Kasumi-1 (cell line): ENCODE measurements around the gene LRRC51.

ENCODE experiments used
- DNase-seq, 2 experiments: peaks; one replicate each; lab custom pipeline; 2025; lab: John Stamatoyannopoulos, UW

LRRC51 gene

DNA sequence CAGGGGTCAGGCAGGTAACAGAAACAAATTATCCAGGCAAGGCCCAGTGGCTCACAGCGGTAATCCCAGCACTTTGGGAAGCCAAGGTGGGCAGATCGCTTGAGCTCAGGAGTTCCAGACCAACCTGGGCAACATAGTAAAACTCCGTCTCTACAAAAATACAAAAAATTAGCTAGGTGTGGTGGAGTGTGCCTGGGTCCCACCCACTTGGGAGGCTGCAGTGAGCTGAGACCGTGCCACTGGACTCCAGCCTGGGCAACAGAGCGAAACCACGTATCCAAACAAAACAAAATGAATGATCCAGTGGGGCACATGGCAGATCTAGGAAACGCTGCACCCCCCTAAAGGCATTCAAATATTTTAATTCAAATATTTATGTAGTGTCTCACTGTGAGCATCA lies 10.2 kb upstream of the LRRC51 start:
- no peak for DNase-seq

DNA sequence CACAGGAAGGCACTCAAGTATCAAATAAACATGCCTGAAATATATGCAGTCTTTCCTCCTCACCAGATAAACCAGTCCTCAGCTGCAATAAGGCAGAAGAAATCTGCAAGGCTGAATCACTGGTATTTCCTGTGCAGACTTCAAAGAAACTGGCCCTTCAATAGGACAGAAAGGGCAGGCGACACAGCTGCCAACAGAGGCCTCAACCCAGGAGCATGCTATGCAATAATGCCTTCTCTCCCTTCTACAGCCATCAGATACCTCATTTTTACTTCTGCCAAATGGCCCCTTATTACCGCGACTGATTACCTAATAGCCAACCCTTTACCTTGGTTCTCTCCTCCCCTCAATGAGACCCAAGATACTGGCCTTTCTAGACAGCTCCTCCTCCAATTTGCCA lies 8.3 kb upstream of the LRRC51 start:
- DNase-seq = no peak

DNA sequence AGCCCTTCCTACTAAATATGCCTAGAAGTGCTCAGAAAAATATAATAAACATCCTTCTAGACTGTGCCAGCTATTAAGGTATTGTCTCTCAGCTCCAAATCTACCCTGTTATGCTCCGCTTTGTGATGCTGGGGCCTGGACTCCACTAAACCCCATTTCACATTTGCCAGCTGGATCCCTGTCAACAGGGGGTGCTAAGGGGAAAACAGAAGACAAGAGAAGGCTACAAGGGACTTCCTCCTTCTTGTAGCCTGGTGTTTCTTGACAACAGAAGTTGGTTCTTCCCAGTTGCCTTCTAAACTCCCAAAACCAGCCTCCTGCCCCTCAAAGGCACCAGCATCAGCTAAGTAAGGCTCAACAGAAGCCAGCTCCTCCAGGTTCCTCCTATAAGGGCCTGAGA lies 5.5 kb upstream of the LRRC51 start:
- DNase-seq = peak; percentile 78 to 90

DNA sequence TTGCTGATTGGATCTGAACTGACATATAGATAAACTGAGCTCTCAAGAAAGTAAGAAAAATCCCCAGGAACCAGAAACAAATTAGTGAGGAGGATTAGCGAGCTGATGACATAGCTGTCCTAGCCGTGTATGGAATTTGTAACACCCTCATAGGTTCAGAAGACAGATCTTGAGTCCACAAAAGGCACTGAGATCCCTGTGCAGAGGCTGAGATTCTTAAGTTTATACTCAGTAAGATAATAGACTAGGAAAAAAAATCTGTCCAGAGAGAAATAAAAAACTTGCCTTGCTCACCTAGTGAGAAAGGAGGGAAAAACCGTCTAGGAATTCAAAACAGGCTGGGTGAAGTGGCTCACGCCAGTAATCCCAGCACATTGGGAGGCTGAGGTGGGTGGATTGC lies 4.9 kb upstream of the LRRC51 start:
- no peak for DNase-seq

GRCh38 chr11:72078477-72078876 lies 2.2 kb upstream of the LRRC51 start:
- DNase-seq = no peak

DNA sequence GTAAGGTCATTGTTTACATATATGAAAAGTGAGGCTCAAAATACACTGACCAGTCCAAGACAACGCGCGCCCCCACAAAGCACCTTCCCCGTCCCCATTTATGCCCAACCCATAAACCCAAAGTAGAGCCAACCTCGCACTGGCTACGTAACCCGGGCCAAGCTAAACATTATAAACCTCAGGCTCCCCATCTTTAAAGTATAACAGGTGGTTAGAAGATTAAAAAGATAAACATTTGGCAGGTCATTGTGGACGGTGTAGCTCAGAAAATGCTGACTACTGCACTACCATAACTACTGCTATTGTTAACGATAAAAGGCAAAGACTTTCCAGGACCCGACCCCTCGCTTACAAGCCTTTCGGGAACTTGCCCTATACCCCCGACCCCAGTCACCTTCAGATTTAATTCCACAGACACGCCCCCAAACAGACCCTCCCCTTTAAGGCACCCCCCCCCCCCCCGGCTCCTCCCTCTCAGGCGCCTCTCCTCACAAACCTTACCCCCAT lies 778 bp upstream of the LRRC51 start:
- peak; percentile 74 to 75 for DNase-seq

DNA sequence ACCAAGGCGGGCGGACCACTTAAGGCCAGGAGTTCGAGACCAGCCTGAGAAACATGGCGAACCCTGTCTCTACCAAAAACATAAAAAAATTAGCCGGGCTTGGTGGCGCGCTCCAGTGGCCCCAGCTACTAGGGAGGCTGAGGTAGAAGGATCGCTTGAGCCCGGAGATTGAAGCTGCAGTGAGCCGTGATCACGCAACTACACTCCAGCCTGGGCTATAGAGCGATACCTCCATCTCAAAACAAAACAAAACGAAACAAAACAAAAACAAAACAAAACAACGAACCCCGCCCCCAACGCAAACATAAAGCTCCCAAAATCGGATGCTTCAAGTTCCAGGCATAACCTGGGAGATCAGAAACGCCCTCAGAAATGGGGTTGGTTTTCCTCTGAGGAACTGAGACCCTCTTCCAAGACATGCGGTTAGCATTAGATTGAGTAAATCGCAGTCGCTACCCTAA lies 564 bp downstream of the LRRC51 start:
- no peak for DNase-seq

DNA sequence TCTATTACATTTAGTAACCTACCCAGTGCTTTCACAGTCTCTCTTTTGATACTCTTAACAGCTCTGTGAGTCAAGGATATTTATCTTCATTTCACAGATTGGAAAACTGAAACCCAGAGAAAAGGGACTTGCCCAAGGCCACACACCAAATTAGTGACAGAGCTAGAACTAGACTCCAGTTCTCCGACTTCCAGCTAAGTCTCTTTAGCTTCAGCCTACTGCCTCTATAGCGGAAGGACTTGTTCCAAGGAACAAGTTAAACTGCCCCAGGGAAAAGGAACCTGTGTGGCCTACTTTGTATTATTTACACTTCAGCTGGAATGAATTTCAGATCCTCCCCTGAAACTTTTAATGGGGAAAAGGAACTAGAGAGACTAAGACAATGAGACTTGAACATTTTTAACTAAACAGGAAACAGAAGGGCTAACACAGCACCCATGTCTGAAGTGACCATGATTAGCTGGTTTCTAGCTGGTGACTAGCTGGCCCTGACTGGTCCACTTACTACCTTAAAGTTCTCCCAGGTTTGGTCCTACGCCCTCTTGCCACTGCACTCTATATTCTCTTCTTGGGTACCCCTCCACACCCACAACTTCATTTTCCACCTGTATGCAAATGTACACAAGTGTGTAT lies 1.3 kb downstream of the LRRC51 start:
- DNase-seq = no peak

GRCh38 chr11:72083414-72083813 lies 2.8 kb downstream of the LRRC51 start:
- no peak for DNase-seq

DNA sequence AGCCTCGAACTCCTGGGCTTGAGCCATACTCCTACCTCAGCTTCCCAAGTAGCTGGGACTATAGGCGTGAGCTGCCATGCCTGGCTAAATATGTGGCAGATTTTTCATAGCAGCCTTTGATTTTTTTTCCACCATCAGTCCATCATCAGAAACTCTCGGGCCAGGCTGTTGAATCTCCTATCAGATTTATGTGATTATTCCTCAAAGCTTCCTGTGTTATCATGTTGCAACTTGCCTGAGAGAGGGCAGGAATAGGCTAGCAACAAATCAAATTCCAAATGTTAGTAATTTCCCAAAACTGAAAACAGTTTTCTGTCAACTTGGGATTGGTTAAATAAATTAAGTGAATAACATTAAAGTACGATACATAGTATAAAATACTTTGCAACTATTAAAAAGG lies 3.4 kb downstream of the LRRC51 start:
- no peak for DNase-seq

DNA sequence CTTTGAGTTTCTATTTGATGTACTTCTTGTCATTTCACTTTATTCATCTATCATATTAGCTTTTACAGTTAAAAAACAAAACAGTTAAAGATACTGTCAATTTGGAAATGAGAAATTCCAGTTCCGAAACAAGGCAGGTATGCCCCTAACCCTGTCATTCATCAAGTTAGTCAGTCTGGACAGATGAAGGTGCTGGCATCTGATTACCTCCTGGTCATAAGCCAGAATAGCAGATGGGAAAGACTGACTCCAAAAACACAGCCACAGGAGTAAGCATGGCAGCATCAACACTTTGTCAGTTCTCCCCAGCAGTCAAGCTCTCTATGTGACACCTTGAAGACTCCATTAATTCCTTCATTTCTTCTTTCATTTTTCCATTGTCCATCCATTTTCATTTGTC lies 4.3 kb downstream of the LRRC51 start:
- DNase-seq = no peak

DNA sequence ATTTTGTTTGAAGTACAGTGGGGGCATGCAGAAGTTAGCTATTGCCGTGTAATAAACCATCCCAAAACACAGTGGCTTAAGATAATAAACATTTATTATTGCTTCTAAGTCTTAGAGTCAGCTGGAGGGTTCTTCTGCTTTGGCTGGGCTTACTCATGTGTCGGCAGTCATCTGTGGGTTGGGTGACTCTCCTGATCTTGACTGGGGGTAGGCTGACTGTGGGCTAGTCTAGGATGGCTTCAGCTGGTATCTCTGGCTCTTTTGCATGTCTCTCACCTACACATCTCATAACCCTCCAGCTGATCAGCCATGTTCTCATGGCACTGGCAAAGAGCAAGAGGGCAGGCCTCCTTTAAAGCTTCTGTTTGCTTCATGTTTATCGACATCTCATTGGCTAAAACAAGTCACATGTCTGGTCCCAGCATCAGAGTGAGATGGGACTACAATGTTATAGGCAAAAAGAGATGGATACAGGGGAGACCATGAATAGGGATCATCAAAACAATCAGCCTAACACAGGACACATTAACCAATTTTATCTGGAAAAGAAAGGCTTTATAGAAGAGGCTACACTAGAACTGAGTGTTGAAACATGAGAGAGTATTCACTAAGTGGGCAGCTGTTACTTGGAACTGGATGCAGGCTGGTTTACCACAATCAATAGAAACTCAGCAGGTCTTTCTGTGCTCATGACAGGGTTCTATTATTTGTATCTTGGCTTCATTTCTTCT lies 5.1 kb downstream of the LRRC51 start:
- no peak for DNase-seq

DNA sequence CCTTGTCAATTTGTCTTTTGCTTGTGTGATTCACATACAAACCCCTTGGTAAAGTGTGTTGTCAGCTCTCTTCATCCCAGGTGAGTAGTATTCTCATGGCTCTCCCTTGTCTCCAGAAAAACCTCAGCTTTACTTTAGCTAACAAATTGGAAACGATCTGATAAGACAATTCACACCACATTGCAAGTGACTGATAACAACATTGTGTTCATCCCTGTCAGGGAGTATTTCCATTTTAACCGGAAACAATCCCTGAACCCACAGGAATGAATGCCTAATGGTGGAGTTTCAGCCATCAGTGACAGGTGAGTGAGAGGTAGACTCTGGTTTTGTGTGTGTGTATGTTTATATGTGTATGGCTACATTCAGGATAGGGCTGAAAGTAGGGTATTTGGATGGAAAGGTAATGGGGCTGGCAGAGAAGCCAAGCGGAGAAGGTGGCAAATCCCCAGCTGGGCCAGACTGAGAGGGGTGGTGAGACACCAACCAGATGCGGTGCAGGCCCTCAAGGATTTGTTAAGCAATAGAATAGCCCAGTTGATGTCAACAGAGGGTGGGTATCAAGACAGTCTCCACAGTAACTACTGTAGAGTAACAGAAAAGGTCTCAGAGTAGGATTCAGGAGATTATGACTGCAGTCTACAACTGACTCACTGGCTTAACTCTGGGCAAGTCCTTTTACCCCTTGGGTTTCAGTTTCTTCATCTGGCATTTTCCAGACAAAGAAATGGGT lies 7.6 kb downstream of the LRRC51 start:
- DNase-seq = no peak

DNA sequence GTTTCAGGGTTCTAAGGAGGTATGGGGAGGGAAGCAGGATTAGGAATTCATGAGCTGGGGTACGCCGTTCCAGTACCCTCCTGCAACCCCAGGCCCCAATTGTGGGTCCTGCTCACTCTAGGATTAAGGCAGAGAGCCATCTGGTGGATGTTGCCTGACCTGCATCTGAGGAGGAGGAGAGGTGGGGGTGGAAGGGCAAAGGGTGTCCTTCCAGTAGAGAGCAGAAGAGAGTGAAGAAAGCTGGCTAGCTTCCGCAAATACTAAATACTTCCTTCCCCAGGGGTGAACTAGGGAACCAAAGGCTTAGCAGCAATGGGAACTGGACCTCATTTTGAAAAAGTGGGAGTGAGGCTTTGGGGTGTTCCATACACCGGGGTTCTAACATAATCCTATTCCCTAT lies 10.6 kb downstream of the LRRC51 start:
- DNase-seq = peak; percentile 93 to 94

DNA sequence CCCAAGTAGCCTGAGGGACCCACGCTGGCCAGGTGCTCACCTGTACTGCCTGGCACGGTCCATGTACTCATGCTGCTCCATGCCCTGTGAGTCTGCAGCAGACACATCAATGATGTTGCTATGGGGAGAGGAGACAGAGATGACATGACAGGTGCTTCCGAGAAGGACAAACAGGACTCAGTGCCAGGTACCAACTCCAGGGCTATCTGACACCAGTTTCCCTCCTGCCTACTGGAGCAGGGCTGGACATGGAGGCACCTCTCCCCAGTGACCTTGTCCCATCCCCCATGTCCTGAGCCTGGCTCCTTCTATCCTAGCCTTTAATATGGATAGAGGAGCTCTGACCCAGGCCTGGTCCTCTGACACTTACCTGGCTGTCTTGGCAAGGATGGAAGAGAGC lies 18.1 kb downstream of the LRRC51 start:
- no peak for DNase-seq

DNA sequence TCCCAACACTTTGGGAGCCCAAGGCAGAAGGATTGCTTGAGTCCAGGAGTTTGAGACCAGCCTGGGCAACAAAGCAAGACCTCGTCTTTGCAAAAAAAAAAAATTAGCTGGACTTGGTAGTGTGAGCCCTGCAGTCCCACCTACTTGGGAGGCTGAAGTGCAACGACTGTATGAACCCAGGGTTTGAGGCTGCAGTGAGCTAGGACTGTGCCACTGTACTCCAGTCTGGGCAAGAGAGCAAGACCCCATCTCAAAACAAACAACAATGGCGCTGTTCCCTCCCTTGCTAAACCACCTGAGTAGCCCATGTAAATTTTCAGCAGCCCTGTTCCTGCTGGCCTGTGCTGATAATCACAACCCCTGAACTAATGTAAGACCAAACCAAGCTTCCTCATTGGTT lies 19.4 kb downstream of the LRRC51 start:
- no peak for DNase-seq

GRCh38 chr11:72100462-72100861 lies 19.8 kb downstream of the LRRC51 start:
- DNase-seq = peak; percentile 95 to 96

DNA sequence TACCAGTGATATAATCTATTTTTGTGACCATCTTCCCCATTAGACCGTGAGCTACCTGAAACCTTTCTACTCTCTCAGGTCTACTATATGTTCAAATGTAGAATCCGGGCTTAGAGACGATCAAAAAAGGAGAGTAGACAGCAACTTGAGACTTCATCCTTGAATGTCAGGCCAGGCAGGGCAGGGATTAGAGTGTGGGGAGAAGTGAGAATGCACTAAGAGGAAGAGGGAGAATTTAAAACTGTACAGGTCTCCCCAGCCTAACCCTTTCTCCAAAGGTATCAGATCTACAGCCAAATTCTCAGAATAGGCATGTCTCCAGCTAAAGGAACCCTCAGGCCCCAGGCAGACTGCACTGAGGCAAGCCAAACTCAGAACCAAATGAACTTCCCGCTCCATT lies 21.5 kb downstream of the LRRC51 start:
- DNase-seq = no peak

- DNase-seq = no peak
Measured at GRCh38 chr11:72102631-72102945, 21.9 kb downstream of the LRRC51 start.

DNA sequence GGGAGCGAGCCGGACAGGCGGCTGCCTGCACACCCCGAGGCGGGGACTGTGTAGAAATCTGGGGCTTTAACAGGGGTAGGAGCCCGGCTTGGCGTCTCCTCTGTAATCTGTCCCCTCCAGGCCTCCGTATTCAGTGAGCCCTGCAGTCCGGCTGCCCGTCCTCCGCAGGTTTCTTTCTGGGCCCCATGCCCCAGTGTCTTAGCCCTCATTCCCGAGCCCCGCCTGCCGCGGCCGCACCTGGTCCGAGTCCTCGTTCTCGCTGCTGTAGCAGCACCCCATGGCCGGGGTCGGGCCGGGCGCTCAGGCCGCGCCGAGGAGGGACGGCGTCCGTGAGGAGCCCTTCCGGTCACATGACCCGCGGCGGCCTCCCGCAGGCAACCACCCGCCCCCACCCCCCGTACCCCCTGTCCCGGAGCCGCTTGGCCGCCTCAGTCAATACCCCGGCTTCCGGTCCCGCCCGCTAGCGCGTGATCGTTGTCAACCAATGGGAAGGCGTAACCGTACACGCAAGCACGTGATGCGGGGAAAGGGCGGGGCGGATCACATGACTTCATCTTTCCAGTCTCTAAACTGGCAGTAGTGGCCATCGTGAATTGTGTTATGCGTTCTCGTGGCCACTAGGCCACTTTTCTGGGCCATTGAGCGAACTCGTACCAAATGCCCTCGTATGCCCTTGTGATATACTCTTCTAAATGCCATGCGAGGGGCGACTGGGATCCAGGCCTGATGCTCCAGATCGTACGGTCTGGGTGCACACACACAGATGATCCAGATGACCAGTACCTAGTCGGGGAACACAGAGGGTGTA lies 22.5 kb downstream of the LRRC51 start, which contains the start of gene LAMTOR1:
LAMTOR1 (minus strand) TSS at position 352 of the 808 bp plus-strand sequence; CDS start at position 279, 73 bp downstream.
- peak; percentile 94 to 97 for DNase-seq

- DNase-seq = no peak
Measured at GRCh38 chr11:72103754-72104167, 23.1 kb downstream of the LRRC51 start.

DNA sequence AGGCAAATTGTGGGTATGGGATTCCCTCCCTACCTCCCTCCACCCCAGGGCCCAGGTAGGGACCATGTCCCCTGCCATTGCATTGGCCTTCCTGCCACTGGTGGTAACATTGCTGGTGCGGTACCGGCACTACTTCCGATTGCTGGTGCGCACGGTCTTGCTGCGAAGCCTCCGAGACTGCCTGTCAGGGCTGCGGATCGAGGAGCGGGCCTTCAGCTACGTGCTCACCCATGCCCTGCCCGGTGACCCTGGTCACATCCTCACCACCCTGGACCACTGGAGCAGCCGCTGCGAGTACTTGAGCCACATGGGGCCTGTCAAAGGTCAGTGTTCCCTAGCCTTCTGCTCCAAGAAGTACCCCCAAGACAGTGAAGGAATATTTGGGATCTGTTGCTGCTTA lies 25.2 kb downstream of the LRRC51 start, which contains the start of gene TOMT:
TOMT (plus strand) TSS at position 37 of the 400 bp plus-strand sequence; CDS start at position 65, 28 bp downstream.
- no peak for DNase-seq
